Activated CD4-positive, alpha-beta T cell treated with anti-CD3 and anti-CD28 coated beads, Interleukin-10, Interleukin-2, amounts not matched to agents 100 ng/mL and 50 ng/mL, durations not matched to agents 16 hours and 8 hours (primary cell): ENCODE results near the gene ROBO1.

Experiments
- DNase-seq: peaks from one replicate; pipeline ENCODE4 v3.0.0-alpha.2; 2020

ROBO1 gene

DNA sequence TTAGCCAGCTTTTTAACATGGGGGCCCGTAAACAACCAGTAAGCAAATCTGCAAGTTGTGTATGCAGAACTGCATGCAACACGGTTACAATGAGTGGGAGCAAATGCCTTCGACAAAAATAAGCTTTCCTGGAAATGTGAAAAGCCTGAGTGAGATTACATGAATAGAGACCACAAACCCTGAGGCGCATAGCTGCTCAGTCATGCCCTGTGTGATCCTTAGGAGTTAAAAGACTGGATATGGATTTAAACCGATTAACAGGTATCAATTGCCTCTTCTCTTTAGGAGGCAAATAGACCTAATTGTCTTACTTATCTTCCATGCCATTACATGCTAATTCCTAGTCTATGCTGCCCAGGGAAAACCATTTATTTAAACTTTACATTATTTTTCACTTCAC lies 810.3 kb downstream of the ROBO1 start:
- DNase-seq: no peak

DNA sequence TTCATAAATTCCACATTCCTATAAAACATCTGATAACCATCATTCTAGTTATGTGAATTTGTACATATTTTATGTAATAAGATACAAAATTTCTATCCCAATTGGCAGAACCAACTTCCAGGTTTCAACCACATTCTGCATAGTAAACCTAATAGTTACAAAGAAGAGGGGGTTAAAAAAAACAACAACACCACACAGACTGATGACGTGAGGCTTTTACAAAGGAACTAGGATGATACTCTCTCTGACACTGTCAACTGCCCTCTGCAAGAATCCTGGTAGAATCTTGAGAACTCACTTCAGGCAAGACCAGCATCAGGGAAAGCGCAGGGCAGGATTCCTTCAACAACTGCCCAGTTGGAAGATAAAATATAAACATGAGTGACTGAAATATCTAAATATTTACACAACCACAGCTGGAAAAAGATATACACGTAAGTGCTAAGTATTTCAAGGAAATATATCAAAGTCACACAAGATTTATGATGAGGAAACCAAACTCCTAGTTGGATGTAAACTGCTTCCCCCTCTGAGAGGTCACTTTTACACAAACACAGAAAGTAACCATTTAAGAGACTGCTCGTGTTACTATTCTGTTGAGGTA lies 816.4 kb downstream of the ROBO1 start:
- DNase-seq: no peak

DNA sequence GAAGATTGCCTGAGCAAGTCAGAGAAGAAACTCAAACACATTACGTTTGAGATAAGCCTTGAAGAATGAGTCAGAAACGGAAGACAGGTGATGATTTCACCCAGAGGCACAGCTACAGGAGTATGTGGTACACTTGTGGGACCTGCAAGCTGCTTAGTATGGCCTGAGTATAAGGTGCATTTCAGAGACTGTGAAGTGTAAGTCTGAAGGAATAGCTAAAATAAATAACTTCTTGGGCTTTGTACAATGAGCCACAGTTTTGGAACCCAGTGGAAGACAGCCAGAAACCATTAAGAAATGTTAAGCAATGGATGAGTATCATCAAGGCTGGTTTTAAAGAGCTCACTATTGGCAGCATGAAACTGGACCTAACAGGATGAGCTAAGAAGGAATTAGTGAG lies 826.2 kb downstream of the ROBO1 start:
- no peak for DNase-seq

DNA sequence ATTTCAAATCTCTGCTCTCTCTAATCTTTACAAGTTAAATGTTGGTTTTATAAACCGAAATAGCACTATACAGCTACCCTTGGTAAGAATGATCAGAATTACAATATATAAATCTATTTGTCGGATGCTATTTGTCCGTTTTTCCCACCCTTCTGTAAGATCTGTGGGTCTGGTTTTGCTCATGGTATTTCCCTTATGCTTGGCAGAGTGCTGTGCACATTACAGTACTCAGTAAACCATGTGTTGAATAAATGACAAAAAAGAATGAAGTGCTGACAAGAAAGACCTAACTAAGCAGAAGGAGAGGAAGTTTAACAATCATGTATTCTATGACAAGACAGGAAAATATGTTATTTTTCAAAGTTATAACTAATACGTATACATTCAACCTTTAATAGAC lies 827.2 kb downstream of the ROBO1 start:
- DNase-seq: no peak

DNA sequence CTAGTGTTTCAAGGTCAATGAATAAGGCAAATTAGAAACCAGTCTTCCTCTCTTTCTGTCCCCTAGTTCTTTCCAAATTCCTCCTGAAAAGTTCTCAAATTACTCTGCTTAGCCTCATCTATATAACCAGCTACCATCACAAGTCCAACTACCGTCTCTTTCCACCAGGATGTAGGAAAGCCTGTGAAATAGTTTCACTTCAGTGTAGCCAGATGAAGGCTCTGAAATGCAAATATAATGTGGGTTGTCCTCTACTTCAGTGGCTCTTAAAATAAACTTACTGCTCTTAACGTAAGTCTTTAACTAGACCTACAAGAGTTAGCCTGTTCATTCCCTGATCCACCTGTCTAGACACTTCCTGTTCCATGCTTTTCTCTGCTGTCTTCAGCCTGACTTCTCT lies 827.7 kb downstream of the ROBO1 start:
- DNase-seq: no peak

DNA sequence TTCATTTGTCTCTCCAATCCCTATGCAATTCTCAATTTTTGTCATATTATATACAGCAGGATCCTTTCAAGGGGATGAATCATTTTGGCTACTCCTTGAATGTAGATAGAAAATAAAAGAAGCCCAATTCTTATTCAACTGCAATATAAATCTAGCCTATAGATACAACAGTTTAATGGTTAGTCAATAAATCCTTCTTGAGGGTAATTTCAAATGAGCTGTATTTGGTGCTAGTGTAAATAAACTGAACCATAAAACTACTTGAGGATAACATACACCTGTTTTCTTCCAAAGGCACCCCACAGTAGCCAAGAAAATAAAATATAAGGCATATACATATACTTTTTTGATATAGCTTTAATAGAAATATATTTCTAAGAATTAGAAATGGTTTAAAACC lies 830.3 kb downstream of the ROBO1 start:
- no peak for DNase-seq

DNA sequence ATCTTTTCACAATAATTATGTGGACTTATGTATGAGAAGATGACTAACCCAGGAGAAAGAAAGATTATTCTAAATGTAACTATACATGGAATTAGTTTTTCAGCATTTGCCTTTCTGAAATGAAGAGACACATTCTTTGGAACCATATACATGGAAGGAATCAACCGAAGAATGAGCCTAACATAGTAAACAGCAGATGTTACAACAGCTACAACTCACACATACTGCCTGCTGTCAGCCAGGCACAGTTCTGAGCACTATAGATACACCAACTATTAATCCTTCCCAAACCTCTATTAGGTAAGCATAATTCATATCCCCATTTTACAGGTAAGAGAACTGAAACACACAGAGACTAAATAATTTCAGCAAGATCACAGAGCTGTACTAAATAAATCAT lies 840.0 kb downstream of the ROBO1 start:
- no peak for DNase-seq

DNA sequence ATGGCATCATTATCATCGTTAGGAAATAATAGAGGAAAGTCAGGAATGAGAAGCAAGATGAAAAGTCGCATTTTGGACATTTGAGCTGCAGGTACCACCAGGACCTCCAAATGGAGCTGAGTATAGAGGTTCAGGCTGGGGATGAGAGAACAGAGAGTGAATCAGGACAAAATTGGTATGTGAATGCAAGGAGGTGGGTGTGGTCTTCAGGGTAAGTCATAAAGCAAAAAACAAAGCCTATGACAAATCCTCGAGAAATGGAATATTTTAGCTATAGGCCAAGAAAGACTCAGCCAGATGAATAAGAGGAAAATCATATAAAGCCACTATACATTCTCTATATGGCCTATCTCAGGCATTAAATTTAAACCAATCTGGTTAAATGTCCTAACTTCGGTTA lies 841.3 kb downstream of the ROBO1 start:
- no peak for DNase-seq

DNA sequence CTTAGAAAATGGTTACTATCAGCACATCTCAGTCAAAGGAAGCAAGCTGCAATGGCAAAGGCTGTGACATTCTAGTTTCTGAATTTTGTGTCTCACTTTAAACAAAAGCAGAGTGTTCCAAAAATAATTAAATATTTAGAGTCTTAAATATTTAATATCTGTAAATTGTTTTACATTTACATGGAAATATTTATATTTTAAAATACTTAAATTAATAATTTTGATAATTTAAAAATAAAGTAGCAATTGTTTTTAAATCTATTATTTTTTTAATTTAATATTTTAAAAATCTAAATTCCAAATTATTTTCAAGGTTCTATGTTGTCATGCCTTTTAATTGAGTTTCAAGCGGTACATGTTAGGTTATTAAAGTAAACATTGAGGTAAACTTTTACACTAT lies 843.1 kb downstream of the ROBO1 start:
- no peak for DNase-seq

DNA sequence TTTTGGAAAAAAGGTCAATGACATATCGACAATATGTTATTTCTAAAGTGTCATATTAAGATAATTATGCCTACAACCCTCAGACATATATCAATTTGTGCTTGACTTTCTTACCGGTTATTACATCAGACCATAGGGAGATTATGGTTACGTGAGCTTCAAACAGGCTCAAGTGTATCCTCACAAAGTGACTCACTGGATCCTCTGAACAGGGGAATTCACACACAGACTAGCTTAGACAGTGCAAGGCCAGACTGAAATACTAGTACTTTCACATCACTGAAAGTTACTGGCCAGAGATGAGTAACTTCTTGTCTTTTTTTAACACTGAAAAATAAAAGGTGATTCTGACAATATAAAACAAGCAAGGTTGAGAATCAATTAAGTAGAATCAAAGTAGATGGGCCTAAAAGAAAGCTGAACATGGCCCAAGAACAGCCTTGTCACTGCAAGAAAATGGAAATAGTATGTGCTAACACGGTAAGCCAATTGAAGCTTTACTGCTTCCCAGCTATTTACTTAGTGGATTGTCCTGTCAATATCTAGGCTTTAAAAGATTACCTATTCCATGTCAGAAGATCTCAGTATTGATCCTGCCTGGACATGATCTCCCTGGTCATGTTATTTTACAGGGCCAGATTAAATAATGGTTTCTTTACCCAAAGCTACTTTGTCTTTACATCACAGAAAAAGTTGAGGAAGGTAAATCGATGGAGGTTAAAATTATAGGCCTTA lies 848.6 kb downstream of the ROBO1 start:
- DNase-seq: no peak

DNA sequence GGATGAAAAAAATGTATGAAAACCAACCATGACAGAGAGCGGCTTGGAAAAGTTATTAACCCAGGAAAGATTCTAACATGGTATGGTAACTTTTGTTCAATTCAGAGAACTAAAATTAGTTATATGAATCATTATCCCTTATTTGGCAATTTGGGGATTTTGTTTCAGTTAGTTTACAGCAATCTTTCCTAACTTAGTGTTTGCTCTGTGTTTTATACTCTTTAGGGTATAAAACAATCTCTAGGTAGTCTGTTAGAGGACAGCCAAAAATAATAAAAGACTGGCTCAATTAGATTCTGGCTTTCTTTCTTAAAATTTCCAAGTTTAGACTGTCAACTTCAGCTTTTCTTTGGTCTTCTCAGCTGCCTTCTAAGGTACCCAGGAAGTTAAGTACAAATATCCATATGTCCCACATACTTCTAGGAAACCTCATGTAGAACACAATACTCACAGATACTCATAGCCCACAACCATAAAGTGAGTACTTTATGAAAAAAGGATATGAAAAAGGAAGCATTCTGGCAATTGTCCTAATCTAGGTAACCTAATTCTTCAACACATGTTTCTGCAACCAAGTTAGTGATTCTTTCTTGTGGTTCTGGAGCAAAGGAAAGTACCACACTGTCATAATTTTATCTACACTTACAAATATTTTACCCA lies 849.3 kb downstream of the ROBO1 start:
- no peak for DNase-seq

DNA sequence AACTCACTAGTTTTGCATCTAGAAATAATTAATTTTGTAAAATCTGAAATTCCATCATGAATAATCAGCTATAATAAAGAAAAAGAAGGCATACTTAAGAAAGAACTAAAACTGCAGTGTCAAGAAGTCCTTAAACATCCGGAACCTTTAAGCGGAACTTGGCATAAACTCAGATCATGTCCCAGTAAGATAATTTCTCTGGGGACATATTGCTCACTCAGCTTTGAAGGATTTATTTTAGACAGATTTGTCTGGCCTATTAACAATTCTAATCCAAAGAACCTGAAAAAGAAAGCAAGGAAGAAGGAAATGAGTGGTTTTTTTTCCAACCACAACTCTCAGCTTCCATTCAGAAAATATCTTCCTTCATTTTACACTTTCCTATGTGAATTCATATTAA lies 850.3 kb downstream of the ROBO1 start:
- no peak for DNase-seq

DNA sequence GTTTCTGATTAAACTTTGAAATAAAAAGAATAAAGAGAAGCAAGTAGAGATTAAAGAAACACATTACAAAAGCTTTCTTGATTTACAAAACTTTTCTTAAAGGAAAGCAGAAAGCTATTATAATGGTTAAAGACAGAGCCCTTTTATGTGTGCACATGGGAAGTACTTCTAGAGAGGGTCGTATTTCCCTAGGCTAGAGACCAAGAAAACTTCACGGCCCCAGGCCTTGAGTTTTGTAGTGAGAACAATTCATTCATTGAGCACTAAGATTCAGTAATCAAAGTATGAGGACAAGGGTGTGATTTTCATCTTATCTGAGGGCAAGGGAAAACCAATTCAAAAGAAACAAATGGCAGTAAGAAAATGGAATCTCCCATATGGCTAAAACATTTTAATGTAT lies 854.1 kb downstream of the ROBO1 start:
- DNase-seq: no peak

DNA sequence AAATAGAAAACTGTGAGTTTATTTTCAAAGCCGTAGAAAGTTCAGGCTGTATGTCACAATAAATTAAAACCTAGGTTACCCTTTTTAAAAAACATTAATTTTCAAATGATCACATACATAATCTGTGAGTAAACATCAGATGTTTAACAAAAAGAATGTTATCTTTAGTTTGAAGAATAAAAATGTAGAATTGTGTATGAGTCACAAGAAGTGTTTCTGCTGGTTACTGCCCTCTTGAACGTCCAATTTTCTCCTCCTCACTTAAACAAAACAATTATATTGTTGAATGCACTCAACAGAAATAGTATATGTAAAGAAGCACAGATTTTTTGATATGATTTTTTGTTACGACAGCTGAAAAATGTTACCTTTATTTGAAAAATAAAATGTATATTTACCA lies 855.1 kb downstream of the ROBO1 start:
- no peak for DNase-seq

DNA sequence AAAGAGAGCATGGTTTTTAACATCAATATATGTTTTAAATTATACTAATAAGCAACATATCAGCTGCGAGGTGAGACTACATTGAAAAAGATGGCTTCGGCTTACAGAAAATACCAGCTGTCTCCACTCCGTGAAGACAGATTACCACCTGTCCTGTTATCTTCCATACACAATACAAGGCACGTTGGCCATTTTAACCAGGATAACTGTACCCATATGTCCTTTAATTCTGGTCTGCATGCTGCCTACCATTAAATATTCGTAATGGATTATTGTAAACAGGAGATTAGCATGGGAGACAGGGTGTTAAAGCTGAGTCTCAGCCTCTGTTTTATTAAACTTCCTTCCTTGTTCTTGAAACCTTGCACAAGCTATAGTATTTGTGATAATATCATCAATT lies 855.5 kb downstream of the ROBO1 start:
- no peak for DNase-seq

DNA sequence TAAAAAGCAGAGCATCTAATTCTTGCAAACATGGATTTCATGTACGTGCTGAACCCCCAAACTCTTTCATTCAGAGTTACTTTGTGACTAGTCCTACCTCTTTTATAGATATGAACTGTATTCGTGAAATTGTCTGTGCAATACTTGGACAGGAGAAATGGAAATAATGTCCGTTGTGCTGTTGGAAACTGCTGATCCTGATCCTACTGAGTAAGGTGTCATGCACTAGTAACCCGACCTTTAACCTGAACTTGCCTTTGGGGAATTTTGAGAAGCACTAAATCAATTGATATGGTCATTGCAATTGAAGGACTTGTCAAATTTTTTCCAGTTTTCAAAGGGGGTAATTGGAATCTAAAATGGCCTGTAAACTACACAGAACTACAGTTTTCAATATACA lies 856.4 kb downstream of the ROBO1 start:
- no peak for DNase-seq

DNA sequence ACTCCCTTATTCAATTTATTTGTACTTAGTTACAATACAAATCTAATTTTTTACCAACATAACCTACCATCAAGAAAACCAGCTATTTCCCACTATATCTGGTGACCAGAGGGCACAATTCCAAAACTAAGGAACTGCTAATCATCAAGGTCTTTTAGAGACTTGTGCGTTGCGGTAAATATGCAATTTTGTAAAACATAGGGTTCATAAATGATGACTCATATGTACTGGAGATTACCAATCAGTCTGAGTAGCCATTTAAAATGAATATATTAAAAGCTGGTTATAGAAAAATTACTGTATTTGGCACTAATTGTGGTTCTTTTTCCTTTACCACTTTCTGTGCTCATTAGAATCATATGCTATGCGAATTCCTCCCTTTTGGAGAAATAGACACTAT lies 859.6 kb downstream of the ROBO1 start:
- DNase-seq: no peak

DNA sequence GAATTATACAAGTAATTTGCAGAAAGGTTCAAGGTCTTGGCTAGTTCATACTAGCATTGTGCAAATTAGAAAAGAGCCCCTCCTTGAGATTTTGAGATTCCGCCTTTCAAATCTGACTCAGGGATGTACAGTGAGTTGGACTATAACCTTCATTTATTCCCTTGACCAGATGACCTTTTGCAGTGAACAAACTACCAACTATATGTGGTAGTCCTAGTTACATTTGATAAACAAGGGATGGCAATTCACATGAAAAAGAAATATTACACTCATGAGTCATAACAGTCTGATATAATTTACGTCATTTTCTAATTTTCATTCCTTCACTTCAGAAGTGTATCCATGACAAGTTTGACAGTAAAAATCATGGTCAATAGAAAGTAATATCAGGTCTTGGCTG lies 860.4 kb downstream of the ROBO1 start:
- no peak for DNase-seq

DNA sequence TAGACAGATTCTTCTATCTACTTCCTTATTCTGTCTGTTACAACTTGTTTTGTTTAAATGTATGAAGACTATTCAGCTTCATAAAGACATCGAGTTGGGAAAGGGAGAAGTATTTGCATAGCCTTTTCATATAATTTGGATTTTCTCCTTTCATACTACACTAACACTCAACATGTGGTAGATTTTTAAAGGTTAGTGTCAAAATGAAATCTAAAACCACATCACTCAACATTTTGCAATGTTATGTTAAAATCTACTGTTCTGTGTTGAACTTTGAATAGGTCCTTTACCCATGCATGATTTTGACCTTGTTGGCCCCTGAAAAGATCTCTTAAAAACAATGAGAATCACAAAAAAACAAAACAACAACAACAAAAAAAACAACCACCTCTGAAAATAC lies 860.9 kb downstream of the ROBO1 start:
- no peak for DNase-seq

DNA sequence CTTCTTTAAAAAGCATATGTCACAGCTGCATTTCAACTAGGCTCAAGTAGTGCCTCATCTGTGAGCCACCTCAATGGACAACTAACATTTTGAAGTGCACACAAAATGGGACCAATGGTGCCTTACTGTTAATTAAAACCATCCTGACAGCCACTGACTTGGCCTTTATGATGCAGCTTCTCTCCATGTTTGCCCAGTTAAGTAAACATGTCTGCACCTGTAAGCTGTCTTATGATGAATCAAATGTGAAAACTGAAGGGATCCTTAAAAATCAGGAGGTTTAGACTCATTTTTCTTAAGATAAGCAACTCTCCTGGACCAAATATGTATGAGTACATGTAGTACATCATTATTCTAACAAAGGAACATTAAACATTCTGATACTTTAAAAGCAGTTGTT lies 861.6 kb downstream of the ROBO1 start:
- no peak for DNase-seq

DNA sequence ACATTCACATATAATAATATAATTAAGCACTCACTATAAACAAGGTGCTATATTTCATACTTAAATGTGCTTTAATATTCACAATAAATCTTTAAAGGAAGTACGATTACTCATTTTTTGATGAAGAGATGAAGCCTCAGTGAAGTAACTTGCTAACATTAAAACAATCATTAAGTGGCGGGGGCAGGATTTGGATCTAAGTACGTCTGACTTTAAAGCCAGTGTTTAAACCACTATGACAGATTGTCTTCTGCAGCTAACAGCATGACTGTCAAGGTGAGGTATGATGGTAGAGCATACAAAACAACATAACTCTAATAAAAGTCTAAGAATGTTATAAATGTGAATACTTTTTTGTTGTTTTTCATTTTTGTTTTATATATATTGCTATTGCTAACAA lies 862.1 kb downstream of the ROBO1 start:
- DNase-seq: no peak

DNA sequence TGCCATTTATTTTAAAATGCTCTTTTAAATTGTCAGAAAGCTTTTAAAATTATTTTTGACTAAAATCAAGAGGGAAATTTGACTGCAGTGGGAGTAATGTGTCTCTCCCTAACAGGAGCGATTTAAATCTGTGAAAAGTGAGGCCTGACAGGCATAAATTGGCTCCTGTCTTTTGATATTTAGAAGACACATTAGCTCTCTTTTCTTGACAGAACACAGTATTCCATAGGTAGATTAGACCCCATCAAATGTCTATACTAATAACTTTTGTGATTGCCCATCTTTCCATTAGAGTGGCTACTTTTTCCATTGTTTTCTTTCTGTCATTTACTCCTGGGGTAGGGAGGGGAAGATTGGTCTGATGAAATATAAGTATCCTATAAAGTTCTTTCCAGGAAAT lies 866.3 kb downstream of the ROBO1 start:
- no peak for DNase-seq

DNA sequence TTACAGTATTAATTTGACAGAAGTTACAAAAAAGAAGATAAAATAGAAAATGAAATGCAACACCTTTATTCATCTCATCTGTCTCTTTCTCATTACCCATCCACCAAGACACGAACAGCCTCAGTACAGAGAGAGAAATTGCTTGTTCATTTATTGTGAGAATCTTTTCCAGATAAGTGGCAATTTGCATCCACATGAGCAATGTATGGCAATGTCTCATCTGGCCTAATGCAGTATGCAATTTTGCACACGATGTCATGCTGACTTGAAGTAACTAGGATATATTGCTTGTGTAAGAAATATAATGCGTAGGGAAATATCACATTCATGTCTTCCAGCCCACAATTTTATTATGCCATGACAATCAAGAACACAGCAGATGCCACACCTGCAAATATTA lies 866.9 kb downstream of the ROBO1 start:
- DNase-seq: no peak

DNA sequence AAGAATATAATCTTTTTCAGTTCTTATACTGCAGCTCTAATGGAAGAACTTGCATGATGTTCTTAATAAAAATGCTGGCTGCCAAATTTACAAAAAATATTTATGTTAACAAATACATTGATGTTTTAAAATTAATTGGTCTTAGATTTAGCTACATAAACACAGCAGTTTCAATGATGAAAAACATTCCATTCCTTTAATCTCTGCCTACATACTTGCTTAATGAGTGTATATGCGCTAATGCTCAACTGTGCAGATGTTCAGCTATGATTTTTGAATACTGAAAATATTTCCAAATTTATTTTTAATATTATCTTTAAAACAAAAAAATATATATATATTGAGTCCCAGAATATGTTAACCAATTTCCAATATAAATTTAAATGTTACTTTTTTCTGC lies 867.4 kb downstream of the ROBO1 start:
- no peak for DNase-seq

DNA sequence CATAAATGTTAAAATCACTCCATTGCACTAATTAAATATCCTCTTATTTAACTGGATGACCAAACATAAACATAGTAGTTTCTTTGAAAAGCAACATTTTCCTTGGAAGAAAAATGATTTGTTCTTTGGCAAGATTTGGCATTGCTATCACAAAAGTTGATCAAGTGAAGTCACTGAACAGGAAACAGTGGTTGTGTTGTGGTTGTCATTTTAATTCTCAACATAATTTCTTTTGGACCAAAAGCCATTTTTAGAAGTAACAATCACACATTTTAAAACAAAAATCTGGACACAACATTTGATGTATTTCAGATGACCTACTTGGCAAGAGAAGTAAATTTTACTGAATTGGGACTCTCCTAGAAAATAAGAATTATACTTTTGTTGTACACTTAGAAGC lies 872.3 kb downstream of the ROBO1 start:
- no peak for DNase-seq
